SW 1271 (cell line): ENCODE data around the gene ULBP3.
"Not testable (repeated sequence)": the region's sequence is repeated elsewhere in the genome, so short reads cannot be mapped to it uniquely, and the experiment has no call there.

Experiments
- DNase-seq, 2 experiments: peaks; one replicate each; lab custom pipeline; 2025; lab: John Stamatoyannopoulos, UW

ULBP3 gene

GRCh38 chr6:150015281-150016001 lies 53.5 kb downstream of the ULBP3 start:
- DNase-seq = not testable (repeated sequence)

GRCh38 chr6:150014623-150015280 lies 54.2 kb downstream of the ULBP3 start:
- not testable (repeated sequence) for DNase-seq

- not testable (repeated sequence) for DNase-seq
Observed at GRCh38 chr6:150013785-150014622, 54.9 kb downstream of the ULBP3 start.

- not testable (repeated sequence) for DNase-seq
Observed at GRCh38 chr6:150012846-150013784, 55.8 kb downstream of the ULBP3 start.
